ENCODE data around the gene KREMEN1.
"Not testable (repeated sequence)": the region's sequence is repeated elsewhere in the genome, so short reads cannot be mapped to it uniquely, and the experiment has no call there.

KREMEN1 gene

GRCh38 chr22:29079218-29079901, 6.5 kb downstream of the KREMEN1 start:
- TF ChIP-seq, protein P1, sequence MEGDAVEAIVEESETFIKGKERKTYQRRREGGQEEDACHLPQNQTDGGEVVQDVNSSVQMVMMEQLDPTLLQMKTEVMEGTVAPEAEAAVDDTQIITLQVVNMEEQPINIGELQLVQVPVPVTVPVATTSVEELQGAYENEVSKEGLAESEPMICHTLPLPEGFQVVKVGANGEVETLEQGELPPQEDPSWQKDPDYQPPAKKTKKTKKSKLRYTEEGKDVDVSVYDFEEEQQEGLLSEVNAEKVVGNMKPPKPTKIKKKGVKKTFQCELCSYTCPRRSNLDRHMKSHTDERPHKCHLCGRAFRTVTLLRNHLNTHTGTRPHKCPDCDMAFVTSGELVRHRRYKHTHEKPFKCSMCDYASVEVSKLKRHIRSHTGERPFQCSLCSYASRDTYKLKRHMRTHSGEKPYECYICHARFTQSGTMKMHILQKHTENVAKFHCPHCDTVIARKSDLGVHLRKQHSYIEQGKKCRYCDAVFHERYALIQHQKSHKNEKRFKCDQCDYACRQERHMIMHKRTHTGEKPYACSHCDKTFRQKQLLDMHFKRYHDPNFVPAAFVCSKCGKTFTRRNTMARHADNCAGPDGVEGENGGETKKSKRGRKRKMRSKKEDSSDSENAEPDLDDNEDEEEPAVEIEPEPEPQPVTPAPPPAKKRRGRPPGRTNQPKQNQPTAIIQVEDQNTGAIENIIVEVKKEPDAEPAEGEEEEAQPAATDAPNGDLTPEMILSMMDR (IDR thresholded peaks at IDR 0.05; ENCODE audit: insufficient read depth, low read length, missing control alignments): no peak
- no peak overlapping the region for H3K4me3 ChIP-seq (ENCODE audit: low read depth, low read length)
- ChIA-PET CTCF (interaction anchor here (0.9 kb wide), 1 partner anchor 75 kb away, joined by 5 read pairs; no protein-coding TSS in a partner anchor), POLR2A (no interaction called here)
- DNase-seq (ENCODE audit: low read depth, low spot score): no peak

GRCh38 chr22:29080106-29080975, 7.5 kb downstream of the KREMEN1 start:
- H3K4me3 ChIP-seq (ENCODE audit: low read depth, low read length): no peak overlapping the region
- TF ChIP-seq, protein P1 (IDR thresholded peaks at IDR 0.05; ENCODE audit: insufficient read depth, low read length, missing control alignments): no peak
- POLR2A ChIA-PET: no interaction called here
- DNase-seq (ENCODE audit: low read depth, low spot score): no peak
- CTCF ChIA-PET: interaction anchor here (0.9 kb wide), 1 partner anchor 74 kb away, joined by 5 read pairs; no protein-coding TSS in a partner anchor

- POLR2A ChIA-PET: no interaction called here
- H3K4me3 ChIP-seq (ENCODE audit: low read depth, low read length): no peak overlapping the region
- no peak for DNase-seq (ENCODE audit: low read depth, low spot score)
- TF ChIP-seq, protein P1 (IDR thresholded peaks at IDR 0.05; ENCODE audit: insufficient read depth, low read length, missing control alignments): no peak
- CTCF ChIA-PET: interaction anchor here (1.0 to 1.5 kb wide), 3 partner anchors 9 to 72 kb away, joined by 3 to 4 read pairs (median 4); partner anchors contain the start of gene KREMEN1
These were observed 8.8 kb downstream of the KREMEN1 start for GRCh38 chr22:29081517-29082236.

DNA sequence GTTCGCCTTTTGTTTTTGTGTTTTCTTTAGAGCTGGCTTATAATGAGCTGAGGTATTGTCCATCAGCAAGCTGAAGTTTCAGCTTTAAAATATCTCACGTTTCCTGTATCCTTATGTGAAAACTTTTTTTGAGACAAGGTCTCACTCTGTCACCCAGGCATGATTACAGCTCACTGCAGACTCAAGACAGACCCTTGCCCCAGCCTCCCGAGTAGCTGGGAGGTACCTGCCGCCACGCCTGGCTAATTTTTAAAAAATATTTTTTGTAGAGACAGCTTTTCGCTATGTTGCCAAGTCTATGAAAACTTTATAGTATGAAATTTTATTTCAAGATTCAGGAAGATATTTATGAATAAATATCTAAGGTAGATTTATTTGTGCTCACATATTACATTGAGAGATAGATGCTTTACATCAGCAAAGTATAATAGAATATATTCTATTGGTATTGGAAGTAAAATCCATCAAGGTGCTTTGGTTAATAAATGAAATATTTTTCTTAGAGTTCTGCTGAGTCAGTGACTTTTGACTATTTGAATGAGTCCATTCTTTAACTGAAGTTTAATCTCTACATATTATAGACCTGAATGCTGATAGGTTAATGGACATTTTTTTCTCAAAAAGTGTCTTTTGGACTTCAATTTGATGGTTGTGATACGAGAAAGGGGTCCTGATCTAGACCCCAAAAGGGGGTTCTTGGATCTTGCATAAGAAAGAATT, 10.2 kb downstream of the KREMEN1 start:
- ChIA-PET CTCF (interaction anchor here (0.9 to 1.5 kb wide), 4 partner anchors 9 to 483 kb away, joined by 3 to 4 read pairs (median 3); no protein-coding TSS in a partner anchor), POLR2A (no interaction called here)

GRCh38 chr22:29083576-29083932, 10.7 kb downstream of the KREMEN1 start:
- CTCF ChIA-PET: interaction anchor here (0.7 kb wide), 1 partner anchor 9 kb away, joined by 3 read pairs; no protein-coding TSS in a partner anchor
- H3K4me3 ChIP-seq (ENCODE audit: low read depth, low read length); DNase-seq (ENCODE audit: low read depth, low spot score); POLR2A ChIA-PET: not testable (repeated sequence)

More for the DNA sequence above, 10.2 kb downstream of the KREMEN1 start:
- TF ChIP-seq, protein P1 (IDR thresholded peaks at IDR 0.05; ENCODE audit: insufficient read depth, low read length, missing control alignments): no peak
- DNase-seq (ENCODE audit: low read depth, low spot score): no peak
- H3K4me3 ChIP-seq (ENCODE audit: low read depth, low read length): no peak overlapping the region

GRCh38 chr22:29083933-29084591, 11.2 kb downstream of the KREMEN1 start:
- TF ChIP-seq, protein P1 (IDR thresholded peaks at IDR 0.05; ENCODE audit: insufficient read depth, low read length, missing control alignments): no peak
- ChIA-PET POLR2A (no interaction called here), CTCF (interaction anchor here (0.7 kb wide), 1 partner anchor 9 kb away, joined by 3 read pairs; no protein-coding TSS in a partner anchor)
- no peak for DNase-seq (ENCODE audit: low read depth, low spot score)
- H3K4me3 ChIP-seq (ENCODE audit: low read depth, low read length): no peak overlapping the region
